Stimulated activated CD8-positive, alpha-beta memory T cell treated with anti-CD3 and anti-CD28 coated beads, Interleukin-4, amount 100 ng/mL, for 48 hours (primary cell): ENCODE data around the gene EOMES.

Experiments used
- DNase-seq: peaks from one replicate; pipeline ENCODE4 v3.0.0-alpha.2; 2020

The EOMES gene

GRCh38 chr3:27678234-27678633 lies 43.9 kb downstream of the EOMES start:
- no peak for DNase-seq

GRCh38 chr3:27677565-27677964 lies 44.6 kb downstream of the EOMES start:
- no peak for DNase-seq

DNA sequence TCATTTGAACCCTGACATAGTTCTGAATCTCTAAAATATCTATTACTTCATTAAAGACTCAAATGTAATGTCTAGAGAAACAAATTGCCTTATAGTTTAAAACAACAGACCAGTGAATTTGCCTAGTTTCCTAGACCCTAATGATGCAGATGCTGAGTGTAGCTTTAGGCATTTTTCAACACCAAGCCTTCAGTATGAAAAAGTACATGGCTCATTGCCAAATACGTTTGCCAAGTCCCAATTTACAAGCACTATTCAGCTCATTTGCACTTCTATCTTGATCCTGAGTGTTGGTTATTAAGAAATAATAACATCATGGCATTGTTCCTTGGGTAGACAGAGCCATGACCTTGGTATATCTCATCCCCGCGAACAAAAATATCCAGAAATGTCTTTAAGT lies 46.8 kb downstream of the EOMES start:
- DNase-seq, result no peak

GRCh38 chr3:27673701-27674100 lies 48.4 kb downstream of the EOMES start:
- no peak for DNase-seq

- DNase-seq, result no peak
These were observed 51.0 kb downstream of the EOMES start for GRCh38 chr3:27671101-27671500.

- no peak for DNase-seq
These were observed 51.5 kb downstream of the EOMES start for GRCh38 chr3:27670619-27671018.

DNA sequence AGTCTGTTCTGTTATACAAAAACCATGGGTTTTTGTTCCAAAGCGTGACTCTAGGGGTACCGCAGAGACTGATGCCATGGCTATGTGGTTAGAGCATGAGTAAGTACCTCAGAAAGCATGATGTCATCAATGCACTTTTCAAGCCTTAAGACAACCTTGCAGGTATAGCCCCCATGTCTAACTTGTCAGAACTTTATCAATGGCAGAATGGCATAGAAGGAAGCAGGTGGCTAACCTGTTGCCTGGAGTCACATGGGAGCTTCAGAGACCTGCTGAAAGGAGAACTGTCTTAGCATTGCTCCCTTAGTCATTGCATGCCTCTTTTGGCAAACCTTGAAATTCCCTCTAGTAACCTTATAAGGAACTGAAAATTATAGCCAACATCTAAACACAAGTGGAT lies 52.5 kb downstream of the EOMES start:
- DNase-seq, result no peak

DNA sequence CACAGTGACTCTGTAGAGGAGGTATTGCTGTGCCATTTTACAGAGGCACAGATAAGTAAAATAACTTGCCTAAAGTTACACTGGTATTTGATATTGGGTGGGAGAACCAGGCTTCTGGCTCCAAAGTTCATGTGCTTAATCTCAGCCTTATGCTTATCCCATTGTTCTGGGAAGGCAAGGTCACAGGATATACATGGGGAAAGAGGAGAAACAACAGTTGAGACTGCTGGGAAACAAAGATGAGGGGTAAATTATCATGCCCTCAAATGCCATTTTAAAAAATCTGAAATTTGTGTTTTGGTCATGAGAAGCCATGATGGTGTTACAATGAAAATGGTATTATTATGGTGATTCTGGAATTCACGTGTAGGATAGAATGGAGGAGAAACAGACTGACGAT lies 54.4 kb downstream of the EOMES start:
- no peak for DNase-seq

- no peak for DNase-seq
These were observed 55.4 kb downstream of the EOMES start for GRCh38 chr3:27666708-27667107.

GRCh38 chr3:27666272-27666671 lies 55.9 kb downstream of the EOMES start:
- no peak for DNase-seq
